Measurements from ENCODE around the gene ITGB4.

The ITGB4 gene

DNA sequence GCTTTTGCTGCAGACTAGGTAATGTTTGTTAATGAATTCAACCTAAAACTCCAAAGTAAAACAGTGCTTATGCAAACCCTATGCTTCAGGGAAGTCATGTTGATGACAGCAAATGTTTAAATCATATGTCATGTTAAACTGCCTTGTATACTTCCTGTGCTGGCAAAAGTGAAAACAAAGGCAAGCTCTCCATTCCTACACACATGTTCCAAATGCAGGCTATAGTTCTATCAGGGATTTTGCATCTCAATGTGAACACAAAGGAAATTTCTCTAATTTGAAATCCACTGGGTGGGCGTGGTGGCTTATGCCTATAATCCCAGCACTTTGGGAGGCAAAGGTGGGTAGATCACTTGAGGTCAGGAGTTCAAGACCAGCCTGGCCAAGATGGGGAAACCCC is 82.6 kb downstream of the ITGB4 start:
- DNase-seq = no peak

DNA sequence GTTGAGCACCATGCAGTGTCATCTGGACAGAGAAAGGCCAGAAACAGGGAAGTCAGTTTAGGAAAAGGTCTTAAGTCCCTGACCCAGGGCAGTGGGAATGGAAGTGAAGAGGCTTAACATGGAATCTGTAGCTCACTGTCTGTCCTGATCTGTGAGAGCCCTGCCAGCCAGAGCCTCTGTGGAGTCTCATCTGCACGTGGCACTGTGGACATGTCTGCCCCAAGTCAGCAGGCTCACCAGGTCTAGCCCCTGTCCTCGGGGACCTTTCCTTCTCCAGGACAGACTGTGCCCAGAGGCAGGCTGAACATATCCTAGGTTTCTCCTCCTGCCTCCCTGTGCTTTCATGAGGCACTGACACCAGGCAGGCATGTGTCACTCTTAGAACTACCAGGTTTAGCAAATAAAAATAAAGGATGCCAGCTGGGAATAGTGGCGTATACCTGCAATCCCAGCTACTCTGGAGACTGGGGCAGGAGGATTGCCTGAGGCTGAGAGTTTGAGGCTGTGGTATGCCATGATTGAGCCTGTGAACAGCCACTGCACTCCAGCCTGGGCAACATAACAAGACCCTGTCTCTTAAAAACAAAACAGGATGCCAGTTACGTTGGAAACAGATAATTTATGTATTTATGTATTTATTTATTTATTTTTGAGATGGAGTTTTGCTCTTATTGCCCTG is 85.7 kb downstream of the ITGB4 start:
- no peak for DNase-seq
